Measurements from ENCODE around the gene PHLDA2. TPM values are rescaled to one million over a fixed set of nuclear protein-coding genes. Genes with fewer than 3 reads are reported as not detected.

Gene PHLDA2
- total and polyA plus RNA-seq, 9 of the 15 experiments (the other 6 are each of a cell fraction or from before 2014, with no cell fraction given) = 0.43 to 42.4 (median 4.7) TPM

DNA sequence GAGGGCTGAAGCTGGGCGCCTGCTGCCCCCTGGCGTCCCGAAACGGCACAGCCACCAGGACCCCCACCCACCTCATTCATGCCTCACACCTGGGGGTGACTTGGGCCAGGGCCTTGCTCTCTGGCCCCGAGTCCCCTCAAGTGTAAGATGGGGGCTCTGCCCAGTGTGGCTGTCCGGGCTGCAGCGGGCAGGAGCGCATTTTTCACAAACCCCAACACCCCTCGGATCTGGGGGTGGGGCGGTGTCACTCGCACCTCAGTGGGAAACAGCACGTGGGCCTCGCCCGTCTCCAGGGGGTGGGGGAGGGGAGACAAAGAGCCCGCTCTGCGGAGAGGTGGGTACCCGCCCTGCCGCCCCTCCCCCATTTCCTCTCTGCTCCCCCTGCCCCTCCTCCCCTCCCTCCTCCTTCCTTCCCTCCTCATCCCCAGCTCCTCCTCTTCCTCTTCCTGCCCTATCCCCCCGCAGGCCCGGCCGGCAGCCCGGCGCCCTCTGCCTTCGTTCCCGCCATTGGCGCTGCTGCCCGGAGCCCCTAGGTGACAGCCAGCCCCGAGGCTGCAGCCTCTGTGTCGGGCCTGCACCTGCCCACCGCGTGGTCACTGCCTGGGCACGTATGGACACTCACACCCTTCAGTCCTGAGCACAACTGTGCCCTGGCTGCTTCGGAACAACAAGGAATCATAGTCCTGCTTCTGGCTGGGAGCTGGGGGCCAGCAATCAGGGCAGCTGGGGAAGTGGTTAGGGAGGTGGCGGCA, 36.8 kb downstream of the PHLDA2 start (continued):
- TF ChIP-seq, protein P1, sequence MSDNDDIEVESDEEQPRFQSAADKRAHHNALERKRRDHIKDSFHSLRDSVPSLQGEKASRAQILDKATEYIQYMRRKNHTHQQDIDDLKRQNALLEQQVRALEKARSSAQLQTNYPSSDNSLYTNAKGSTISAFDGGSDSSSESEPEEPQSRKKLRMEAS (CRISPR knock-in tag; IDR thresholded peaks at IDR 0.05) = peak; percentile 91
- TF ChIP-seq, protein P2, sequence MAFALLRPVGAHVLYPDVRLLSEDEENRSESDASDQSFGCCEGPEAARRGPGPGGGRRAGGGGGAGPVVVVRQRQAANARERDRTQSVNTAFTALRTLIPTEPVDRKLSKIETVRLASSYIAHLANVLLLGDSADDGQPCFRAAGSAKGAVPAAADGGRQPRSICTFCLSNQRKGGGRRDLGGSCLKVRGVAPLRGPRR (CRISPR knock-in tag; IDR thresholded peaks at IDR 0.05) = no peak
- TF ChIP-seq, protein P3, sequence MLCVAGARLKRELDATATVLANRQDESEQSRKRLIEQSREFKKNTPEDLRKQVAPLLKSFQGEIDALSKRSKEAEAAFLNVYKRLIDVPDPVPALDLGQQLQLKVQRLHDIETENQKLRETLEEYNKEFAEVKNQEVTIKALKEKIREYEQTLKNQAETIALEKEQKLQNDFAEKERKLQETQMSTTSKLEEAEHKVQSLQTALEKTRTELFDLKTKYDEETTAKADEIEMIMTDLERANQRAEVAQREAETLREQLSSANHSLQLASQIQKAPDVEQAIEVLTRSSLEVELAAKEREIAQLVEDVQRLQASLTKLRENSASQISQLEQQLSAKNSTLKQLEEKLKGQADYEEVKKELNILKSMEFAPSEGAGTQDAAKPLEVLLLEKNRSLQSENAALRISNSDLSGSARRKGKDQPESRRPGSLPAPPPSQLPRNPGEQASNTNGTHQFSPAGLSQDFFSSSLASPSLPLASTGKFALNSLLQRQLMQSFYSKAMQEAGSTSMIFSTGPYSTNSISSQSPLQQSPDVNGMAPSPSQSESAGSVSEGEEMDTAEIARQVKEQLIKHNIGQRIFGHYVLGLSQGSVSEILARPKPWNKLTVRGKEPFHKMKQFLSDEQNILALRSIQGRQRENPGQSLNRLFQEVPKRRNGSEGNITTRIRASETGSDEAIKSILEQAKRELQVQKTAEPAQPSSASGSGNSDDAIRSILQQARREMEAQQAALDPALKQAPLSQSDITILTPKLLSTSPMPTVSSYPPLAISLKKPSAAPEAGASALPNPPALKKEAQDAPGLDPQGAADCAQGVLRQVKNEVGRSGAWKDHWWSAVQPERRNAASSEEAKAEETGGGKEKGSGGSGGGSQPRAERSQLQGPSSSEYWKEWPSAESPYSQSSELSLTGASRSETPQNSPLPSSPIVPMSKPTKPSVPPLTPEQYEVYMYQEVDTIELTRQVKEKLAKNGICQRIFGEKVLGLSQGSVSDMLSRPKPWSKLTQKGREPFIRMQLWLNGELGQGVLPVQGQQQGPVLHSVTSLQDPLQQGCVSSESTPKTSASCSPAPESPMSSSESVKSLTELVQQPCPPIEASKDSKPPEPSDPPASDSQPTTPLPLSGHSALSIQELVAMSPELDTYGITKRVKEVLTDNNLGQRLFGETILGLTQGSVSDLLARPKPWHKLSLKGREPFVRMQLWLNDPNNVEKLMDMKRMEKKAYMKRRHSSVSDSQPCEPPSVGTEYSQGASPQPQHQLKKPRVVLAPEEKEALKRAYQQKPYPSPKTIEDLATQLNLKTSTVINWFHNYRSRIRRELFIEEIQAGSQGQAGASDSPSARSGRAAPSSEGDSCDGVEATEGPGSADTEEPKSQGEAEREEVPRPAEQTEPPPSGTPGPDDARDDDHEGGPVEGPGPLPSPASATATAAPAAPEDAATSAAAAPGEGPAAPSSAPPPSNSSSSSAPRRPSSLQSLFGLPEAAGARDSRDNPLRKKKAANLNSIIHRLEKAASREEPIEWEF (CRISPR knock-in tag; IDR thresholded peaks at IDR 0.05) = no peak
- no peak for TF ChIP-seq PHB (CRISPR knock-in tag; IDR thresholded peaks at IDR 0.05)
- TF ChIP-seq ZNF239 (CRISPR knock-in tag; IDR thresholded peaks at IDR 0.05) = no peak
- TF ChIP-seq FIP1L1 (IDR thresholded peaks at IDR 0.05; ENCODE audit: low read depth, low read length, poor library complexity, severe bottlenecking) = peak; percentile 59
- peak; percentile 57; the same call in 1 of the 2 replicates for TF ChIP-seq LCOR (CRISPR knock-in tag; IDR thresholded peaks at IDR 0.05)
- no peak for TF ChIP-seq ZNF384 (IDR thresholded peaks at IDR 0.05; ENCODE audit: low read depth, low read length)
- TF ChIP-seq EP300 (IDR thresholded peaks at IDR 0.05; ENCODE audit: low read length) = no peak
- TF ChIP-seq, protein P4, sequence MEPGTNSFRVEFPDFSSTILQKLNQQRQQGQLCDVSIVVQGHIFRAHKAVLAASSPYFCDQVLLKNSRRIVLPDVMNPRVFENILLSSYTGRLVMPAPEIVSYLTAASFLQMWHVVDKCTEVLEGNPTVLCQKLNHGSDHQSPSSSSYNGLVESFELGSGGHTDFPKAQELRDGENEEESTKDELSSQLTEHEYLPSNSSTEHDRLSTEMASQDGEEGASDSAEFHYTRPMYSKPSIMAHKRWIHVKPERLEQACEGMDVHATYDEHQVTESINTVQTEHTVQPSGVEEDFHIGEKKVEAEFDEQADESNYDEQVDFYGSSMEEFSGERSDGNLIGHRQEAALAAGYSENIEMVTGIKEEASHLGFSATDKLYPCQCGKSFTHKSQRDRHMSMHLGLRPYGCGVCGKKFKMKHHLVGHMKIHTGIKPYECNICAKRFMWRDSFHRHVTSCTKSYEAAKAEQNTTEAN (CRISPR knock-in tag; IDR thresholded peaks at IDR 0.05) = peak; percentile 80; the same call in 1 of the 2 replicates
- TF ChIP-seq, protein P5, sequence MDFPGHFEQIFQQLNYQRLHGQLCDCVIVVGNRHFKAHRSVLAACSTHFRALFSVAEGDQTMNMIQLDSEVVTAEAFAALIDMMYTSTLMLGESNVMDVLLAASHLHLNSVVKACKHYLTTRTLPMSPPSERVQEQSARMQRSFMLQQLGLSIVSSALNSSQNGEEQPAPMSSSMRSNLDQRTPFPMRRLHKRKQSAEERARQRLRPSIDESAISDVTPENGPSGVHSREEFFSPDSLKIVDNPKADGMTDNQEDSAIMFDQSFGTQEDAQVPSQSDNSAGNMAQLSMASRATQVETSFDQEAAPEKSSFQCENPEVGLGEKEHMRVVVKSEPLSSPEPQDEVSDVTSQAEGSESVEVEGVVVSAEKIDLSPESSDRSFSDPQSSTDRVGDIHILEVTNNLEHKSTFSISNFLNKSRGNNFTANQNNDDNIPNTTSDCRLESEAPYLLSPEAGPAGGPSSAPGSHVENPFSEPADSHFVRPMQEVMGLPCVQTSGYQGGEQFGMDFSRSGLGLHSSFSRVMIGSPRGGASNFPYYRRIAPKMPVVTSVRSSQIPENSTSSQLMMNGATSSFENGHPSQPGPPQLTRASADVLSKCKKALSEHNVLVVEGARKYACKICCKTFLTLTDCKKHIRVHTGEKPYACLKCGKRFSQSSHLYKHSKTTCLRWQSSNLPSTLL (IDR thresholded peaks at IDR 0.05) = no peak
- TF ChIP-seq SIX5 (IDR thresholded peaks at IDR 0.05; ENCODE audit: borderline replicate concordance in 1 of 2, insufficient read depth in 1 of 2, low read depth in 1 of 2, low read length in 2 of 2) = no peak
- TF ChIP-seq ZEB2 (IDR thresholded peaks at IDR 0.05) = peak; percentile 64; the same call in 1 of the 2 replicates
- no peak for TF ChIP-seq TEAD4 (IDR thresholded peaks at IDR 0.05; ENCODE audit: low read length)
- no peak for TF ChIP-seq TEAD4 (CRISPR knock-in tag; IDR thresholded peaks at IDR 0.05; ENCODE audit: borderline replicate concordance)
- 0 out of 2 replicates have a peak, but pooled peaks have one; percentile 23 for TF ChIP-seq MBD2 (IDR thresholded peaks at IDR 0.05; ENCODE audit: borderline replicate concordance, low read depth)
- TF ChIP-seq SPI1 (IDR thresholded peaks at IDR 0.05; ENCODE audit: borderline replicate concordance, low read depth, low read length) = peak; percentile 51; the same call in 1 of the 2 replicates
- TF ChIP-seq, protein P6, sequence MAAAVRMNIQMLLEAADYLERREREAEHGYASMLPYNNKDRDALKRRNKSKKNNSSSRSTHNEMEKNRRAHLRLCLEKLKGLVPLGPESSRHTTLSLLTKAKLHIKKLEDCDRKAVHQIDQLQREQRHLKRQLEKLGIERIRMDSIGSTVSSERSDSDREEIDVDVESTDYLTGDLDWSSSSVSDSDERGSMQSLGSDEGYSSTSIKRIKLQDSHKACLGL (CRISPR knock-in tag; IDR thresholded peaks at IDR 0.05; ENCODE audit: borderline replicate concordance, poor library complexity, severe bottlenecking) = no peak

Measured in K562 (cell line).